GM23338 (cell line): ENCODE measurements around the gene APLNR. TPM values are rescaled to one million over a fixed set of nuclear protein-coding genes. Genes with fewer than 3 reads are reported as not detected.
"Not testable (repeated sequence)": the region's sequence is repeated elsewhere in the genome, so short reads cannot be mapped to it uniquely, and the experiment has no call there.

Experiments used
- ATAC-seq: fragments of 200-7000 bp; cut with Tn5 transposase; 3 replicates; pipeline ENCODE4 v1.9.1; 2020
- DNase-seq: peaks from one replicate; pipeline ENCODE4 v3.0.0-alpha.2; 2015; ENCODE audit warnings: low spot score
- H2AFZ ChIP-seq: fragments of 200-600 bp; sonication (generic); 2 replicates; pipeline ENCODE4 v1.8.0; 2016; ENCODE audit warnings: antibody characterized with exemption, mild to moderate bottlenecking, moderate library complexity
- H3F3A ChIP-seq: fragments of 200-600 bp; sonication (generic); replicated peaks from 2 replicates; pipeline ENCODE4 v1.8.0; 2017; ENCODE audit warnings: antibody characterized with exemption, mixed run types, low read depth
- H3K27ac ChIP-seq: fragments of 200-600 bp; sonication (generic); 2 replicates; pipeline ENCODE4 v1.6.1; 2016; ENCODE audit warnings: low read depth
- H3K27me3 ChIP-seq: fragments of 200-600 bp; sonication (generic); 2 replicates; pipeline ENCODE4 v1.8.0; 2016; ENCODE audit warnings: mild to moderate bottlenecking, mixed run types, moderate library complexity; ENCODE audit not compliant: insufficient read depth
- H3K36me3 ChIP-seq: fragments of 200-600 bp; sonication (generic); 2 replicates; pipeline ENCODE4 v1.8.0; 2016; ENCODE audit warnings: mild to moderate bottlenecking; ENCODE audit not compliant: insufficient read depth
- H3K4me1 ChIP-seq: fragments of 200-600 bp; sonication (generic); 2 replicates; pipeline ENCODE4 v1.8.0; 2016; ENCODE audit warnings: mild to moderate bottlenecking, moderate library complexity; ENCODE audit not compliant: insufficient read depth
- H3K4me2 ChIP-seq: fragments of 200-600 bp; sonication (generic); 2 replicates; pipeline ENCODE4 v1.7.1; 2017; ENCODE audit warnings: mixed run types
- H3K4me3 ChIP-seq: fragments of 200-600 bp; sonication (generic); 2 replicates; pipeline ENCODE4 v1.6.1; 2016; ENCODE audit warnings: mixed run types
- H3K79me2 ChIP-seq: fragments of 200-600 bp; sonication (generic); replicated peaks from 2 replicates; pipeline ENCODE4 v1.8.0; 2017; ENCODE audit warnings: mild to moderate bottlenecking; ENCODE audit not compliant: insufficient read depth
- H3K9me2 ChIP-seq: fragments of 200-600 bp; sonication (generic); 2 replicates; pipeline ENCODE4 v1.8.0; 2017; ENCODE audit not compliant: insufficient read depth
- H4K20me1 ChIP-seq: fragments of 200-600 bp; sonication (generic); replicated peaks from 2 replicates; pipeline ENCODE4 v1.8.0; 2017; ENCODE audit warnings: mild to moderate bottlenecking; ENCODE audit not compliant: insufficient read depth
- H3K27ac Mint-ChIP-seq: 2 replicates; pipeline ENCODE4 v1.8.0; 2020; ENCODE audit warnings: inconsistent platforms, mild to moderate bottlenecking, moderate library complexity, mixed read lengths
- H3K27me3 Mint-ChIP-seq: 3 replicates; pipeline ENCODE4 v1.8.0; 2022; ENCODE audit warnings: low read depth, mild to moderate bottlenecking, moderate library complexity, mixed read lengths, inconsistent platforms; ENCODE audit not compliant: insufficient read depth, poor library complexity
- H3K36me3 Mint-ChIP-seq: 3 replicates; pipeline ENCODE4 v1.8.0; 2021; ENCODE audit warnings: low read depth, mild to moderate bottlenecking, inconsistent platforms, moderate library complexity, mixed read lengths
- H3K4me1 Mint-ChIP-seq: 3 replicates; pipeline ENCODE4 v1.8.0; 2020; ENCODE audit warnings: mild to moderate bottlenecking, inconsistent platforms, mixed read lengths
- H3K4me3 Mint-ChIP-seq: 3 replicates; pipeline ENCODE4 v1.8.0; 2021; ENCODE audit warnings: moderate library complexity, mild to moderate bottlenecking, inconsistent platforms, mixed read lengths
- H3K9me3 Mint-ChIP-seq: 3 replicates; pipeline ENCODE4 v1.8.0; 2020; ENCODE audit warnings: moderate library complexity, mild to moderate bottlenecking, inconsistent platforms, mixed read lengths
- JUNB ChIP-seq: IDR thresholded peaks from one replicate; pipeline ENCODE4 v1.6.1; 2016; ENCODE audit warnings: antibody characterized with exemption; ENCODE audit not compliant: unreplicated experiment
- POLR2AphosphoS5 ChIP-seq: IDR thresholded peaks from 2 replicates; pipeline ENCODE4 v1.6.1; 2016; ENCODE audit warnings: antibody characterized with exemption, low read depth
- STAT1 ChIP-seq: IDR thresholded peaks from one replicate; pipeline ENCODE4 v1.6.1; 2016; ENCODE audit warnings: antibody characterized with exemption; ENCODE audit not compliant: unreplicated experiment
- ZNF114 ChIP-seq: fragments of 250-450 bp; sonication (Bioruptor Pico); IDR thresholded peaks from 2 replicates; pipeline ENCODE4 v1.5.0; 2020; ENCODE audit warnings: mild to moderate bottlenecking, moderate library complexity
- ZNF331 ChIP-seq: fragments of 250-450 bp; sonication (Bioruptor Pico); IDR thresholded peaks from 2 replicates; pipeline ENCODE4 v1.5.0; 2020; ENCODE audit warnings: low read depth, mild to moderate bottlenecking, moderate library complexity
- polyA plus RNA-seq: library from polyadenylated mRNA; unstranded; fragments of >200 nt; fragmentation: Nextera tagmentation; extraction: Ambion mirVana; gene quantifications from 2 replicates; pipeline ENCODE4 v1.2.1, GENCODE V29; 2016
- total RNA-seq: library from RNA; depleted of rRNA; stranded (reverse); fragments of >200 nt; shearing (Covaris generic); gene quantifications from 2 replicates; pipeline ENCODE4 v1.2.3, GENCODE V29; 2014
- TF ChIP-seq, protein P1 (sequence below), 2 experiments: fragments of 200-600 bp in 1 of 2; sonication (generic) in 1 of 2; conservative IDR thresholded peaks; 2 replicates each; pipeline versions ENCODE4 v1.5.1 to v1.6.1; 2016 to 2017; ENCODE audit warnings: antibody characterized with exemption in 2 of 2, low read depth in 2 of 2, mild to moderate bottlenecking in 2 of 2, moderate library complexity in 1 of 2
- TF ChIP-seq, protein P2 (sequence below): IDR thresholded peaks from 2 replicates; pipeline ENCODE4 v1.6.1; 2016; ENCODE audit warnings: antibody characterized with exemption
- TF ChIP-seq, protein P3 (sequence below): IDR thresholded peaks from one replicate; pipeline ENCODE4 v1.6.1; 2018; ENCODE audit warnings: antibody characterized with exemption; ENCODE audit not compliant: unreplicated experiment

Gene APLNR
- total and polyA plus RNA-seq, 2 experiments from 2014 or later = 0.10 TPM; not detected in 1

DNA sequence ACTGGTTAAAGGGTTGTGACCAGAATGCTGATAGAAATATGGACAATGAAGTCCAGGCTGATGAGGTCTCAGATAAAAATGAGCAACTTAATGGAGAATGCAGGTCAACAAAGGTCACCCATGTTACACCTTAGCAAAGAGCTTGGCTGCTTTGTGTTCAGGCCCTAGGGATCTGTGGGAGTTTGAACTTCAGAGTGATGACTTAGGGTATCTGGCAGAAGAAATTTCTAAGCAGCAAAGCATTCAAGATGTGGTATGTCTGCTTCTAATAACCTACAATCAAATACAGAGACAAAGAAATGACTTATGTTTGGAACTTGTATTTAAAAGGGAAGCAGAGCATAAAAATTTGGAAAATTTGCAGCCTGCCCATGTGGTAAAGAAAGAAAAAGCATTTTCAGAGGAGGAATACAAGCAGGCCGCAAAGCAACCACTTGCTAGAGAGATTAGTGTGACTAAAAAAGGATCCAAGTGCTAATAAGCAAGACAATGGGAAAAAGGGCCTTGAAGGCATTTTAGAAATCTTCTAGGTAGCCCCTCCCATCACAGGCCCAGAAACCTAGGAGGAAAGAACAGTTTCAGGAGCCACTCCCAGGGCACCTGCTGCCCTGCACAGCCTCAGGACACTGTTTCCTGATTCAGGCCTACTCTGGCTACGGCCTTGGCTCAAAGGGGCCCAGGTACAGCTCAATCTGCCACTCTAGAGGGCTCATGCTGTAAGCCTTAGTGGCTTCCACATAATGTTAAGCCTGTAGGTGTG is 46.4 kb upstream of the APLNR start (continued):
- TF ChIP-seq, protein P1, sequence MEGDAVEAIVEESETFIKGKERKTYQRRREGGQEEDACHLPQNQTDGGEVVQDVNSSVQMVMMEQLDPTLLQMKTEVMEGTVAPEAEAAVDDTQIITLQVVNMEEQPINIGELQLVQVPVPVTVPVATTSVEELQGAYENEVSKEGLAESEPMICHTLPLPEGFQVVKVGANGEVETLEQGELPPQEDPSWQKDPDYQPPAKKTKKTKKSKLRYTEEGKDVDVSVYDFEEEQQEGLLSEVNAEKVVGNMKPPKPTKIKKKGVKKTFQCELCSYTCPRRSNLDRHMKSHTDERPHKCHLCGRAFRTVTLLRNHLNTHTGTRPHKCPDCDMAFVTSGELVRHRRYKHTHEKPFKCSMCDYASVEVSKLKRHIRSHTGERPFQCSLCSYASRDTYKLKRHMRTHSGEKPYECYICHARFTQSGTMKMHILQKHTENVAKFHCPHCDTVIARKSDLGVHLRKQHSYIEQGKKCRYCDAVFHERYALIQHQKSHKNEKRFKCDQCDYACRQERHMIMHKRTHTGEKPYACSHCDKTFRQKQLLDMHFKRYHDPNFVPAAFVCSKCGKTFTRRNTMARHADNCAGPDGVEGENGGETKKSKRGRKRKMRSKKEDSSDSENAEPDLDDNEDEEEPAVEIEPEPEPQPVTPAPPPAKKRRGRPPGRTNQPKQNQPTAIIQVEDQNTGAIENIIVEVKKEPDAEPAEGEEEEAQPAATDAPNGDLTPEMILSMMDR (conservative IDR thresholded peaks at IDR 0.05; ENCODE audit: low read depth in 2 of 2) = no peak
- no peak for TF ChIP-seq JUNB
- TF ChIP-seq ZNF114 (CRISPR knock-in tag) = no peak
- TF ChIP-seq ZNF331 (CRISPR knock-in tag) = no peak
- TF ChIP-seq, protein P2, sequence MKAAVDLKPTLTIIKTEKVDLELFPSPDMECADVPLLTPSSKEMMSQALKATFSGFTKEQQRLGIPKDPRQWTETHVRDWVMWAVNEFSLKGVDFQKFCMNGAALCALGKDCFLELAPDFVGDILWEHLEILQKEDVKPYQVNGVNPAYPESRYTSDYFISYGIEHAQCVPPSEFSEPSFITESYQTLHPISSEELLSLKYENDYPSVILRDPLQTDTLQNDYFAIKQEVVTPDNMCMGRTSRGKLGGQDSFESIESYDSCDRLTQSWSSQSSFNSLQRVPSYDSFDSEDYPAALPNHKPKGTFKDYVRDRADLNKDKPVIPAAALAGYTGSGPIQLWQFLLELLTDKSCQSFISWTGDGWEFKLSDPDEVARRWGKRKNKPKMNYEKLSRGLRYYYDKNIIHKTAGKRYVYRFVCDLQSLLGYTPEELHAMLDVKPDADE = no peak

DNA sequence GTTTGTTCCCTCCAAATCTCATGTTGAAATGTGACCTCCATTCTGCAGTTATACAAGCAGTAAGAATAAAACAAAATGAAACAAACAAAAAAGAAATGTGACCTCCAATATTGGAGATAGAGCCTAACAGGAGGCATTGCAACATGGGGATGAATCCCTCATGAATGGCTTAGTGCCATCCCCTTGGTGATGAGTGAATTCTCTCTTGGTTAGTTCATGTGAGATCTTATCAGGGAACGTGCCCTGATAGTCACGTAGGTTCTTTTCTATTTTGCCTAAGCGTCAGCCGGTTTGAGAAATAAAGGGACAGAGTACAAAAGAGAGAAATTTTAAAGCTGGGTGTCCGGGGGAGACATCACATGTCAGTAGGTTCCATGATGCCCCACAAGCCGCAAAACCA is 44.5 kb upstream of the APLNR start:
- peaks cover 26% of the 10 kb centered on the region for H3K9me3 Mint-ChIP-seq
- not testable (repeated sequence) for H3F3A ChIP-seq, DNase-seq, ATAC-seq, H4K20me1 ChIP-seq, H2AFZ ChIP-seq, H3K4me3 Mint-ChIP-seq, H3K4me3 ChIP-seq, H3K79me2 ChIP-seq, H3K27me3 Mint-ChIP-seq, H3K27ac Mint-ChIP-seq, H3K4me2 ChIP-seq, H3K36me3 ChIP-seq, H3K27me3 ChIP-seq, H3K27ac ChIP-seq
- Histone ChIP-seq H3K9me2 (peaks cover 23% of the 10 kb centered on the region), H3K4me1 (peaks cover 35% of the 10 kb centered on the region)
- peaks cover 20% of the 10 kb centered on the region for H3K36me3 Mint-ChIP-seq
- H3K4me1 Mint-ChIP-seq = peaks cover 52% of the 10 kb centered on the region

DNA sequence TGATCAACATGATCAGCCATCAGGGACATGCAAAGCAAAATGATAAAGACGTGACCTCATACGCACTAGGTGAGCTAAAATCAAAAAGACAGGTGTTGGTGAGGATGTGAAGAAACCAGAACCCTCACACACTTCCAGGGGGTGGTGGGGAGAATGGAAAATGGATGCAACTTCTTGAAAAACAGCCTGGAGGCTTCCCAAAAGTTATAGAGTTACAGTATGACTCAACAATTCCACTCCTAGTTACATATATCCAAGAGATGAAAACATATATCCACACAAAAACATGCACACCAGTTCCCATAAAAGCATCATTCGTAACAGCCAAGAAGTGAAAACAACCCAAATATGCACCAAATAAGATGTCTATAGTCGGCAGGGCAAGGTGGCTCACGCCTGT is 42.1 kb upstream of the APLNR start:
- peaks cover 27% of the 10 kb centered on the region for H3K9me3 Mint-ChIP-seq
- no peak overlapping the region for H3K4me2 ChIP-seq
- TF ChIP-seq ZNF114 (CRISPR knock-in tag) = no peak
- TF ChIP-seq, protein P3, sequence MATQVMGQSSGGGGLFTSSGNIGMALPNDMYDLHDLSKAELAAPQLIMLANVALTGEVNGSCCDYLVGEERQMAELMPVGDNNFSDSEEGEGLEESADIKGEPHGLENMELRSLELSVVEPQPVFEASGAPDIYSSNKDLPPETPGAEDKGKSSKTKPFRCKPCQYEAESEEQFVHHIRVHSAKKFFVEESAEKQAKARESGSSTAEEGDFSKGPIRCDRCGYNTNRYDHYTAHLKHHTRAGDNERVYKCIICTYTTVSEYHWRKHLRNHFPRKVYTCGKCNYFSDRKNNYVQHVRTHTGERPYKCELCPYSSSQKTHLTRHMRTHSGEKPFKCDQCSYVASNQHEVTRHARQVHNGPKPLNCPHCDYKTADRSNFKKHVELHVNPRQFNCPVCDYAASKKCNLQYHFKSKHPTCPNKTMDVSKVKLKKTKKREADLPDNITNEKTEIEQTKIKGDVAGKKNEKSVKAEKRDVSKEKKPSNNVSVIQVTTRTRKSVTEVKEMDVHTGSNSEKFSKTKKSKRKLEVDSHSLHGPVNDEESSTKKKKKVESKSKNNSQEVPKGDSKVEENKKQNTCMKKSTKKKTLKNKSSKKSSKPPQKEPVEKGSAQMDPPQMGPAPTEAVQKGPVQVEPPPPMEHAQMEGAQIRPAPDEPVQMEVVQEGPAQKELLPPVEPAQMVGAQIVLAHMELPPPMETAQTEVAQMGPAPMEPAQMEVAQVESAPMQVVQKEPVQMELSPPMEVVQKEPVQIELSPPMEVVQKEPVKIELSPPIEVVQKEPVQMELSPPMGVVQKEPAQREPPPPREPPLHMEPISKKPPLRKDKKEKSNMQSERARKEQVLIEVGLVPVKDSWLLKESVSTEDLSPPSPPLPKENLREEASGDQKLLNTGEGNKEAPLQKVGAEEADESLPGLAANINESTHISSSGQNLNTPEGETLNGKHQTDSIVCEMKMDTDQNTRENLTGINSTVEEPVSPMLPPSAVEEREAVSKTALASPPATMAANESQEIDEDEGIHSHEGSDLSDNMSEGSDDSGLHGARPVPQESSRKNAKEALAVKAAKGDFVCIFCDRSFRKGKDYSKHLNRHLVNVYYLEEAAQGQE = no peak
- TF ChIP-seq STAT1 = no peak
- no peak for TF ChIP-seq POLR2AphosphoS5
- no peaks in the 10 kb centered on the region for H3F3A ChIP-seq
- no peak overlapping the region for H3K27ac ChIP-seq
- no peak overlapping the region for H3K4me3 Mint-ChIP-seq
- H3K79me2 ChIP-seq = no peaks in the 10 kb centered on the region
- H3K4me3 ChIP-seq = no peak overlapping the region
- no peaks in the 10 kb centered on the region for H4K20me1 ChIP-seq
- H3K27me3 Mint-ChIP-seq = peaks cover 6% of the 10 kb centered on the region
- H3K27me3 ChIP-seq = 0 out of 2 replicates have a peak, but pooled peaks cover 4% of the 10 kb centered on the region
- DNase-seq (no peak), ATAC-seq (no peak)
- peaks cover 10% of the 10 kb centered on the region for H3K9me2 ChIP-seq
- H3K4me1 Mint-ChIP-seq = peaks cover 35% of the 10 kb centered on the region
- H3K27ac Mint-ChIP-seq = no peak overlapping the region
- H3K36me3 Mint-ChIP-seq = peaks cover 20% of the 10 kb centered on the region
- peak overlapping the region; percentile 84; the same call in 1 of the 2 replicates for H2AFZ ChIP-seq
- H3K36me3 ChIP-seq = peaks cover 5% of the 10 kb centered on the region; the same call in 1 of the 2 replicates
- H3K4me1 ChIP-seq = peaks cover 30% of the 10 kb centered on the region
